Measurements from ENCODE around the gene CHRDL1. TPM values are rescaled to one million over a fixed set of nuclear protein-coding genes. Genes with fewer than 3 reads are reported as not detected.
"Not testable (repeated sequence)": the region's sequence is repeated elsewhere in the genome, so short reads cannot be mapped to it uniquely, and the experiment has no call there.

CHRDL1 gene, protein sequence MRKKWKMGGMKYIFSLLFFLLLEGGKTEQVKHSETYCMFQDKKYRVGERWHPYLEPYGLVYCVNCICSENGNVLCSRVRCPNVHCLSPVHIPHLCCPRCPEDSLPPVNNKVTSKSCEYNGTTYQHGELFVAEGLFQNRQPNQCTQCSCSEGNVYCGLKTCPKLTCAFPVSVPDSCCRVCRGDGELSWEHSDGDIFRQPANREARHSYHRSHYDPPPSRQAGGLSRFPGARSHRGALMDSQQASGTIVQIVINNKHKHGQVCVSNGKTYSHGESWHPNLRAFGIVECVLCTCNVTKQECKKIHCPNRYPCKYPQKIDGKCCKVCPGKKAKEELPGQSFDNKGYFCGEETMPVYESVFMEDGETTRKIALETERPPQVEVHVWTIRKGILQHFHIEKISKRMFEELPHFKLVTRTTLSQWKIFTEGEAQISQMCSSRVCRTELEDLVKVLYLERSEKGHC
- total RNA-seq: 13.4 TPM

DNA sequence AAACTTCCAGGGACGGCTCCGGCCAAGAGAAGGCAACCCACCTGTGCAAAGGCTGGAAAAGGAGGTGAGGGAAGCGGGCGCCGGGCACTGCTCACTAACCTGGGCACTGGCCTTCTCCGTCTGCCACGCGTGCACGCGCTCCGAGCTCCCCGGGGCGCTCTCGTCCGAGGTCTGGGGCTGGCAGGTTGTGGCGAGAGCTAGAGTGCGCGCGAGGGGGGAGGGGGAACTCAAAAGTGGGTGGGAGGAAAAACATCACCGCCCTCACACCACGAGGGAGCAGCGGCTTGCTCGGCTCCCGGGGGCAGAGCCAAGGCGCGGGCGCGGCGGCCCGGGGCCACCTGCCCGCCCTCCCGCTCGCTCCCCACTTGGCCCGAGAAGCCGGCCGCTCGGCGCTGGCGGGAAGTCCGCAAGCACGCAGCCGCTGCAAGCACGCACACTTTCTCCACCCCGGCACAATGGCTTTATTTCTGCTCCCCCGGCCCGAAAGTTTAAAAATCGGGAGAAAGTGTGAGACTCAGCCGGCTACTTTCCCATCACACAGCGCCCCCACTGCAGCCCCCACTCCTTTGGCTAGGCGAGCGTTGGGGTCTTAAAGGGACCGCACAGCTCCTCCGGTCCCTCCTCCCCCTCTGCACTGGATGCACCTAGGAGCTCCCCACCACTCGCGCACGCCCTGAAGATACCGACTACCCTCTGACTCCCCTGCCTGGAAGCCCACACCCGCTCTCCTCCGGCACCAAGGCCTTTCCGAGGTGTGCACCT is at the start of gene CHRDL1:
Gene CHRDL1 (minus strand): TSS at position 173 of the 762 bp plus-strand sequence. CDS start 3,636 bp downstream, outside the sequence.
- no peak for DNase-seq

DNA sequence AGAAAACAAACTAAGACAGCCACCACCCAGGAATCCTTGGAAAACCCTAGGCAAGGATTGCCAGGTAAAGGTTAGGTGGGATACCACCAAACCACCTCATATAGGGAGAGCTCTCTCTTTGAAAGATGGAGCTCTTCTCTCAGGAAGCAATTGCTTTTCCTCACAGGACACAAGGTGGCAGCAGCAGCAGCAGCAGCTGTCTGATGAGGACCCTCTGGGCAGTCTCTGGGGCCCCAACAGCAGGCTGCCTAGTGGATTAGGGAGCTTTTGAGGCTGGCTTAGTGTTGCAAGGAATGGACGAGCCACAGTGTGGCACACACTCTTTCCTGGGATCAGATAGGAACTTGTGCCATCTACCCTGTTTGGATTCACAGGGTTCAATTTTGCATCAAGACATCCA is 41.4 kb upstream of the CHRDL1 start:
- DNase-seq: no peak

DNA sequence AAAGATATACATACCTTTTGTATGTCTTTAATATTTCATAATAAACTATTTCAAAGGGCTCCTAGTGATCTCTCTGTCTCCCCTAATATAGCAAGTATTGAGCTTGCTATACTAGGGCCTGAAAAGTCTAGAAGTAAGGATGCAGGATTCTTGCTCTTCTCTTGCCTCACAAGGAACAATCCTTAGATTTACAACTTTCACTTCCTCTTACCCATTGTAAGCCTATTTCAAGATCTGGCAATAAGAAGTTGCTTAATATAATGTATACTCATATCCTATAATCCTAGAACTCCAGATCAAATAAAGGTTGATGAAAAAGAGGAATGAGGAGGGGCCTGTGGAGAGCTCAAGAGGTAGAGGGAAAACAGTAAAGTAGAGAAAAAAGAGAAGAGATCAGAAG is 40.8 kb upstream of the CHRDL1 start:
- DNase-seq: no peak

DNA sequence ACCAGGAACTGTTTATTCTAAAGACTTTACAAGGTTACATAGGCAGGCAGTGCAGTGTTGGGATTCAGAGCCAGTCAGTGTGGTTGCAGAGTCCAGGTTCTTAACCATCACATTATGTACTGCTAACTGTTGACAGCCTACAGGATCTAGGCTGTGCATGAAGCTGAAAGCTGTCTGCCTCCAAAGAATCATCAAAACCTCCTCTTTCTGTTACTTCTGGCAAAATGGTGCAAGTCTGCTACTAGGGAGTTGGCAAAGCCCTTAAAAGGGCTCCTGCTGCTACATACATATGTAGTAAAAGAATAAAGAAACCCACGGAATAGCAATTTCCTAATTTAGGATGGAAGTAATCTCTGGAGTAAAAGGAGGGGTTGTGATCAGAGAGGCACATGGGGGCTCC is 40.4 kb upstream of the CHRDL1 start:
- DNase-seq: no peak

DNA sequence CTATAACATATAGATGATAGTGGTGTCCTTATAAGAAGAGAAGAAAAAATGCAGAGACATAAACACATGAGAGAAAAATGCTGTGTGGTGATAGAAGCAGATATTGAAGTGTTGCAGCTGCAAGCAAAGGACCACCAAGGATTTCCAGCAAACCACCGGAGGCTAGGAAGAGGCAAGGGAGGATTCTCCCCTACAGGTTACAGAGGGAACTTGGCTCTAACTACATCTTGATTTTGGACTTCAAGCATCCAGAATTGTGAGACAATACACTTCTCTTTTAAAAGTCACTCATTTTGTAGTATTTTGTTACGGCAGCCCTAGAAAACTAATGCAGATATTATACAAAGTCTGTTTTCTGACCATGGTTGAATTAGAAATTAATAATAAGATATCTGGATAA is 30.4 kb upstream of the CHRDL1 start:
- DNase-seq: no peak

DNA sequence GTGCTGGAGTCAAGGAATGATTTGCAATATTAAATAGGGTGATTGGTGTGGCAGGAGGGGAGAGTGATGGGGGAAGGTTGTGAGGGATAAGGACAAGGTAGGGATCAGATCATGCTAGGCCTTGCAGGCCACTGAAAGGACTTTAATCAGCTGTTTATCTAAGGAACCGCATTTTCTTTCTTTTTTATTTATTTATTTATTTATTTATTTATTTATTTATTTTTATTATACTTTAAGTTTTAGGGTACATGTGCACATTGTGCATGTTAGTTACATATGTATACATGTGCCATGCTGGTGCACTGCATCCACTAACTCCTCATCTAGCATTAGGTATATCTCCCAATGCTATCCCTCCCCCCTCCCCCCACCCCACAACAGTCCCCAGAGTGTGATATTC is 20.9 kb upstream of the CHRDL1 start:
- DNase-seq: not testable (repeated sequence)

DNA sequence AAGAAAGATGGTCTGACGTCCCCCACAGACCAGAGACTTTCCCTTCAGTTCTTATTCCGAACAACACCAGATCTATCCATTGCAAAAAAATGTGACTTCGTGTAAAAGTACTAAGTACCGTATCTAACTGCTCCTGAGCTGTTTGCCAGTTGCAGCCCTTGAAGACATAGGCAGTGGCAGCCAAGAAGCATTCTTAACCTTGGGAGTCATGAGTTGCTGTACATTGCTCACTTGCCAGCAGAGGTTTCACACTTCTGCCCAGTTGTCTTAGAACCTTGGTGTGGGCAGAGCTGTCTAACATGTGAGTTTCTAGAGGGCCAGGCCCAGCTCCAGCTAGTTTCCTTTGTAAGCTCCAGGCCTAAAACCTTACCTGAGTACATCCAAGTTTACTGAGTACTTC is 10.5 kb upstream of the CHRDL1 start:
- no peak for DNase-seq

DNA sequence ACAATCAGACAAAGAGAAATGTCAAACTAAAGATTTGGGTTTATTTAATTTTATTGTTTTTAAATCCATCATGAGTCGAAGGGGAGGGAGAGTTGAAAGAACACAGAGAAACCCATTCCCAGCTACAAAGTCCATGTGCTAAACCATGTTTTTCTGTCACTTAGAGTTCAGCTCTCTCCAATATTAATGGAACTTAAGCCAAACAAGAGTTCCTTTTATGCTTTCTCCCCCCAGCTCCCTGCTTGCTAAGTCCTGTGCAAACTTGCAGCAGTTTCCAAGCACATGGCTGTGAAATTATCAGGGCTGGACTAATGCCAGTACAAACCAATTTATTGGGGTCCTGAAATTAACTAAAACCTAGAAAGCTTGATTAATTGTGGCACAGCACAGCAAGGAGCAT is 9.7 kb upstream of the CHRDL1 start:
- DNase-seq: no peak

DNA sequence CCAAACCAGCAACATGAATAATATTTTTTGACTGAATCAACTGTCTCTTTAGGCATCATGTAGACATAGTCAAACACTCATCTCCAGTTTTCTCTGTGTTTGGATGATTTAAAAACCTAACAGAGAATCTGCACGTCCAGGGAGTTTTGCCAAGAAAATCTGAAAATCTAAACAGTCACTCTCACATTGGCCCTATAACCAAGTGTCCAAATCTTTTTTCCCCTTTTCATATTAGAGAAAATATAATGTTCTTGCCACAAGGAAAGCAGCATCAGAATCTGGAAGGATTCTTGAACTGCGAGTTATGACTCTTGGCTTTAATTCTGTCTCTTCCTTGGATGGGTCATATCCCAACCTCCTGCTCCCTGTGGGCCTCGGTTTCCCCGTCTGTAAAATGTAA is 8.8 kb upstream of the CHRDL1 start:
- no peak for DNase-seq

DNA sequence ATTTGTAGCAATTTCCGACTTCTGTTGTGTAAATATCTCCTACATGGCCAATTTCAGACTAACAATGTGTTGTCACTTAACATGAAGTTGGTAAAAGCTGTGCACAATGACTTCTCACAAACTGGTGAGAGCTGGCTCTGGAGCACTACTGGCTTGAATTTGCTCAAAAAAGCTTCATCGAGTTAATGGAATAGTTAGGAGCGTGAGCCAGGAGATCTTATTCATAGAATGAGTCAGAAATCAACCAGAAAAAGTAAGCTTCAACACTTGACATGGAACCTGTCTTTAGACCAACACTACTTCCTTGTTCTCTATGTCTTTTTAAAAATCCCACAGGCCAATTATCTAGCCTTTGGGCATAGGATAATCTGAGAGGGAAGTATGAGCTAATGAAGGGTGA is 7.9 kb upstream of the CHRDL1 start:
- DNase-seq: no peak

DNA sequence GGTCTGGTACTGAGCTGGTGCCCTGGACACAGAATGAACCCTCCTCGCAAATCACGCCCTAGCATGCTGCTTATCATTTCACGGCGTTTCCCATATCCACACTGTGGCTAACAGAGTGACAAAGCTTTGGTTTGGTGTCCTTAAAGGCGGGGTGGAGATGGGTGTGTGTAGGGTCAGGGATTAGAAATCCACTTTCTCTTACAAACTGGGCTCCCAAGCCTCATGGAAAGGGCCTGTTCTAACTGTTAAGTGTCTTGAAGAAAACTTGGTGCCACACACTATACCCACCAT is 735 bp upstream of the CHRDL1 start:
- DNase-seq: no peak

DNA sequence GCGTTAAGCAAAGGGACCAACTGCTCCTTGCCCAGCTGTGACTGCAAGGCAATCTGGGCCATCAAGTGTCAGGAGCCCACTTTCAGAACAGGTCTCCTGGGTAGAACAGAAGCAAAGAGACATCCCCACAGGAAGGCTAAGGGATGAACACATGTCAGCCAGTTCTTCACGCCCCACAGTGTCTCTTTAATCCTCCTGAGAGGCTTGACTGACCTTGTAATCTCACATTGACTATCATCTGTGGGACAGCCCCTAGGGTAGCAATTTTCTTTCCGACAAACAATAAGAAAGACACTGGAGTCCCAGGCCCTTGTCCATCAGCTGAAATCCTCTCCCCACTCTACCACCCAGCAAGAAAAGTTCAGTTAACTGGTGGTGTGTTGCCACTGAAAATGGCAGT is 1.0 kb downstream of the CHRDL1 start:
- no peak for DNase-seq

DNA sequence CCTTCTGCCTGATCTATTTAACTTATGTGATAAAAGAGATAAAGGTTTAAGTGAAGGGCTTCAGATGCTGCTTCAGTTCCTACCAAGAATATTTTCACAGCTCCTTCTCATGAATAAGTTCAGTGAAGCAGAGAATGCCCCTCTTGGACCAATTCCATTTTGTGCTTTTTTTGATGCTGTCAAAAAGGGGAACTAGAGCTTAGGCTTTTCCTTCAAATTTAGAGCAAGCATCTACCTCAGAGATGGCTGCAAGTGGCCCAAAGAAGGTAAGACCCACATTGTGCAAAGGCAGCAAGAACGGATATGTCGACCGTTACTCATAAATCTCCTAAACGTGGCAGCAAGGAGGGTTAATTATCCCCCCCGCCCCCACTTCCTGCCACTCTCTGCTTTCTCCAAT is 4.5 kb downstream of the CHRDL1 start:
- no peak for DNase-seq

DNA sequence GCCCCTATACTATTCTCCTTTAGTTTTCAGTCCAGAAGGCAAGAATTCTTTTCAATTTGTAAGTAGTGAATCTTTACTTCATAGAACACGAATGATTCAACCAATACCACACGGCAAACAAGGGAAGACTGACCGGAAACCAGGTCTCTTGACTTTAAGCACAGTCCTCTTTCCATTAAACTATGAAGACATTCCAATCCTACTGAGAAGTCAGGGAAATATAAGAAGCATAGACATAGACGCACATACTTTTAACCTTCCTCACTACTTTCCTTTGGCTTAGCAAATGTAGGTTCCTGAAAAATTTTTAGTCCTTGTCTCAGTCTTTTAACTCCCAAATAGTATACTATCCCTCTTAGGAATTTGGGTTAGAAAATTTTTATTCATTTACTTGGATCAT is 9.1 kb downstream of the CHRDL1 start:
- no peak for DNase-seq

DNA sequence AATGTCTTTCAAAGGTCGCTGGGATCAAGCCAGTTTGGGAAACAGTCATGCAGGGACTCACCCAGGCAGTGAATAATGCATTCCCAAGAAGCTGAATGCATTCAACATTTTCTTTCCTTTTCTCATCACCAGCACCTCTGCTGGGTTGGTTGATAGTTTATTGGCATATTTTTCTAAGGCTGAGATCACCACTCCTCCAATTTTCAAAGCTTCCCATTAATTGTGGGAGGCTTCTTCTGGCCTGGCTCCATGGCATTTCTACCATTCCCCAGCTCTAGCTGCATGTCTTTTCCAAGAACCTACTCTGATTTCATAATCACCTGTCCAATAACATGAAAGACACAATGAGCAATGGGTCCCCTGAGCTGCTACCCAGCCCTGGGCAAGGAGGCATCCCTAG is 35.8 kb downstream of the CHRDL1 start:
- no peak for DNase-seq

DNA sequence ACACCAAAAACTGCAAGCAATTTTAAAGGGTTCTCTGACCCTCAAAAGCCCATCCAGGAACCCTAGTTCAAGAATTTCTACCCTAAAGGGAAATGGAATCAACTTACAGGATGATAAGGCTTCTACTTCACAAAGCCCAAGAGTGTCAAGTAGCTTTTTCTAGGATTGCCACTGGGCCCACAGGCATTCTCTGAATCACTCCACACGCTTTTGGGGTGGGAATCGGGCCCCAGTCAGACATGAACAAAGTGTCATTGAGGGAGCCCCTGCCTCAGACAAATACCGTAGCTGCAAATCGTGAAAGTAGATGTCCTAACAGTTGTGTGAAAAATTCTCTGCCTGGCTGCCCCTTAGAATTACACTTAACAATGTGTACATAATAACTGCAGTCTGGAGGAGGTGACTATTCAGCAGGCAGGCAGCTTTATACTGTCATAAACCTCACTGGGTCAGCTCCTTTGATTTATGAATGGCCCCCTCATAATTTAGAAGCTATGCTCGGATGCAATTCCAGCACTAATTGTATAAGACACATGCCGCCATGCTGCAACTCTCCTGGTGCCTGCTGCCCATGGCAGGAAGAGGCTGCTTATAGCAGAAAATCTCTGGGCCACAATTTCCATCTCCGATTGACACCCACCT is 36.7 kb downstream of the CHRDL1 start:
- DNase-seq: no peak

DNA sequence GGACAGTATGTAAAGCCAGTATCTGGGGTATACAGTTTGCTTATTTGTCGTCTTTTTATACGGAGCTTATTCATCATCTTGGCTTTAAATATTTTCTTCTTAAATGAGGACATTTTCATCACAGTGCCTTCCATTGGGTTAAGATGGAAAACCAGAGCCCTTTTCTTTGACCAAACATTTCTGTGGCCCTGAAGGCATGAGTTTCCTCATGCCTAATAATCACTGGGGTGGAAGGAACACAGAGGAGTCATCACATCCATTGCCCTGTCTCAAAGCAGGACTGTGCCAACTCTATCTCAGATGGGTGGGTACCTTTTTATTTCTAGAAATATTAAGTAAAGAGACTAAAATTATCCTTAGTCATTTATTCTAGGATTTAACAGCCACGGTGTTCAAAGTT is 40.0 kb downstream of the CHRDL1 start:
- DNase-seq: no peak

DNA sequence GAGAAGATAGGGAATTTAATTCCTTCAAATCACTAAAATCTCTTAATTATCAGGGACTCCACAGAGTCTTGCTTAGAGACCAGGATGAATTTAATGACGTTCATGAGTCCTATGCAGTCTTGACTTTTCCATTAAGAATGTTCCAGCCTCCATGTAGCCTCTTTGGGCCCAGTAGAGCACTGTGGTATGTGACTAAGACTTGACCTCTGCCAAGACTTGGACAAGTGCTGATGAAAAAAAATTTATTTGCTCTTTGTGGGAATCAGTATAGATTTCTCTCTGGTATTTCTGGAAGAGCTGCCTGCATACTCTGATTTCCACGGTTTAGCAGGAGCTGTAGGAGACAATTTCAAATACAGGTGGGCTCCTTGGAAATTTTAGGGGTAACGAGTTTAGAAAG is 40.6 kb downstream of the CHRDL1 start:
- DNase-seq: no peak

DNA sequence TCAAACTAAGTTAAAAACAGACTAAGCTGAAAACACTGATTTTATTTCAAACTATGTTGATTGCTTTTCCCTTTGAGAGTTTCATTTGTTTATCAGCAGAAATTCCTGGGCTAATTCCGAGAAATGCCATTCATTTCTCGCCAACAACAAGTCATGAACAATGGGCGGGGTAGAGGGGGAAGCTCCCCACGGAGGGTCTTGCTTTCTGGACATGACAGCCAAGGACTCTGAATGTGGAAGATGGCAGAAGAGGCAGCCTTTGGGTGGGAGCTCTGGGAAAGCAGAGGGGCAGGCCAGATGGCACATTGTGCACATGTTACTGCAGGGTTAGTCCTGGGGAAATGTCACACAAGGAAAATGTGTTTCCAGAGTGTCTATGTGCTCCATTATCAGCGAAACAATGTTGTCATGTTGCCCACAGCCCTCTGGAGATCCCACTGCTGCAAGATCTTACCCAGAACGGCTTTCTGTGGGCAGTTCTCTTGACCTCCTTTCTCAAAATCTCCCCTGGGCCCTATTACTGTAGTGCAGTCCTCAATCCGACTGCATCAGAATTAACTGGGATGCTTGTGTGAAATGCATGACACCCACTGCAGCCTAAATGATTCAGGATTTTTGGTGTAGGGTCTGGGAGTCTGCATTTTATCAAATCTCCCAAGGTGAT is 45.0 kb downstream of the CHRDL1 start:
- no peak for DNase-seq

DNA sequence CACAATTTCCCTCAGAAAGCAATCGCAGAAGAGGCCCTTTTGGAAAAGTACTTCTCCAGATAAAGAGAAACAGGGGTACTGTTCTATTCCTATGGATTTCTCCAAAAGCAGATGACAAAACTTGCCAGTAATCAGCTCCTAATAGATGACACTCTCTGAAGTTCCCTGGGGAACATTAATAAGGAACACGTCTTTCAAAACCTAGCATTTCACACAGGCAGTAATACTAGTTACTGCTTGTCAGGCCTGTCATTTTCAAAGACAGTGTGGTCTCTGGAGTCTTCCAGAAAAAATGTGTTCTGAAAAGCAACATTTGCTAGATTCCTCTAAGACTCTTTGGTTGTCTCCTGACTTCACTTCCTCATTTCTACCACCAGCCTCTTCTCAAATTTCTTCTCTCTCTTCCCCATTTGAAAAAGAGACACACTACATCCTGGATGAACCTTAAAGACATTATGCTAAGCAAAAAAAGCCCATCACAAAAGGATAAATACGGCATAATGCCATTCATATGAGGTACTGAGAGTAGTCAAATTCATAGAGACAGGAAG is 47.3 kb downstream of the CHRDL1 start:
- no peak for DNase-seq

DNA sequence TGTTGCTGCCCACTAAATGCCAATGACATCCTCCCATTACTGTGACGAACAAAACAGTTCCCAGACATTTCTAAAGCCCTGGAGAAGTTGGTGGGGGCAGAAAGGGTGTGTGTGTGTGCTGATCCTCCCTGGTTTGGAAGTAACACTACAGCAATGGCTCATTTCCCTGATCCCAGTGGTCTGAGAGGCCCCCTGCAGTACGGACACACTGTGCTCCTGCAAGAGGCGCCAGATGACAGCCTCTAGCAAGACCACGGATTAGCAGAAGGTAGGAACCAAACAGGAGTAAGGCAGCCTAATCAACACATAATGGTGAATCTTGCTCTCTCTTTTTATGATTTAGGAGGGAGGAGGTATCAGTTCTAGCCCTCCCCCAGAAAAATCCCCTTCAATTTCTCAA is 49.6 kb downstream of the CHRDL1 start:
- DNase-seq: no peak

DNA sequence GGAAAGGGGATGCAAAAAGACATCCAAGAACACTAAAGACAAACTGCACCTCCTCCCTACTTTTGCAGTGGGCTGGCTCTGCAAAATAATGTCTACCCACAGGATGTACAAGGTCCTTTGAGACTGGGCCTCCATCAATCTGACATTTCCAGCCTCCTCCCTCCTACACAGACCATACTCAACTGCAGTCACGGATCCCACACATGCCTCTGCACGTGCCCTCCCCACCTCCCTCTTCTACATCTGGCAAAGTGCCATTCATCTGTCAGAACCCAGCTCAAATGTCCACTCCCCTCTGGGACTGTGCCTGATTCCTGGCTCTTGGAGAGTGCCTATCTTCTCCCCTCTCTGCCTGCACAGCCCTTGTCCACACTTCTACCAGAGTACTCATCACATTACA is 50.3 kb downstream of the CHRDL1 start:
- no peak for DNase-seq

Measured in skin of body (tissue), 2 donors.